Panc1 (cell line): Measurements from ENCODE around the gene ZNF366.

ENCODE experiments used
- CTCF ChIP-seq: fragments of 450-650 bp; IDR thresholded peaks from 2 replicates; pipeline ENCODE4 v1.5.1; 2017; ENCODE audit warnings: mild to moderate bottlenecking
- POLR2AphosphoS5 ChIP-seq: IDR thresholded peaks from 2 replicates; pipeline ENCODE4 v1.6.1; 2012; ENCODE audit warnings: mild to moderate bottlenecking, low read depth, low read length, moderate library complexity
- REST ChIP-seq, 2 experiments: IDR thresholded peaks; 2 replicates each; pipeline ENCODE4 v1.6.1; 2011 to 2012; ENCODE audit warnings: low read depth in 2 of 2, control low read depth in 1 of 2, low read length in 1 of 2, mild to moderate bottlenecking in 1 of 2, moderate library complexity in 1 of 2; ENCODE audit not compliant: insufficient read depth in 1 of 2
- SIN3A ChIP-seq: IDR thresholded peaks from 2 replicates; pipeline ENCODE4 v1.6.1; 2012; ENCODE audit warnings: low read depth, mild to moderate bottlenecking, low read length, moderate library complexity, borderline replicate concordance; ENCODE audit not compliant: insufficient read depth
- TCF7L2 ChIP-seq: IDR thresholded peaks from 2 replicates; pipeline ENCODE4 v1.6.1; 2011; ENCODE audit warnings: mild to moderate bottlenecking, low read depth, low read length, inconsistent platforms

DNA sequence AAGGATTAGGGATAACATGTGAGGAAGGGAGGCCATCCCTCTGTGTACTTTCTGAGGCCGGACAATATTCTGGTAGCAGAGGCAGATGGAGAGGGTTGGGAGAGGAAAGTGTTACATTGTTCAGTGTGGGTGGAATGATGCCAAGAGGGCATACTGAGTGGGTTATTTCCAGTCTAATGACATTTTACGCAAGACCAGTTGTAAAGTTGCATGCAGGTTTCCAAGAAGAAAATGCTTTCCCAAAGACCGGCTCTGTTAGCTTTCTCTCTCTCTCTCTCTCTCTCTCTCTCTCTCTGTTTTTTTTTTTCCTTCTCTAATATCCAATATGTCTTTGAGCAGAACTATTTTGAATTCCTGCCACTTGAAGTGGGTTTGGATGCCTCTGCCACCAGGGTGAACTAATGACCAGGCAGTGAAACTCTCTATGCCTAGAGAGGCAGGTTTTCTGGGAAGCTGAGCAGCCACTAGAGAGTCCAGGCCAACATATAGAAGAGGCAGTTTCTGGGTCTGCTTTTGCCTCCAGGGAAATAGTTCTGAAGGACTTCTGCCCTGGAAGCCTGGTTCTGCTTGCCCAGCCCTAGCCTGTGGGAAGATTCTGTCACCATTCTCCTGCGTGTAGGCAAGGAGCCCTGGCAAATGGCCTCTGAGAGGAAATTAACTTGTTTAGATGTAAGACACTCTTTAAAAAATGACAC, 24.4 kb upstream of the ZNF366 start:
- TF ChIP-seq CTCF (no peak), POLR2AphosphoS5 (no peak), SIN3A (no peak), REST (IDR thresholded peaks at IDR 0.05; ENCODE audit: insufficient read depth in 1 of 2, low read depth in 2 of 2, low read length in 1 of 2) (no peak), TCF7L2 (no peak)
